Measurements from ENCODE around the gene KATNAL1.

KATNAL1 gene

DNA sequence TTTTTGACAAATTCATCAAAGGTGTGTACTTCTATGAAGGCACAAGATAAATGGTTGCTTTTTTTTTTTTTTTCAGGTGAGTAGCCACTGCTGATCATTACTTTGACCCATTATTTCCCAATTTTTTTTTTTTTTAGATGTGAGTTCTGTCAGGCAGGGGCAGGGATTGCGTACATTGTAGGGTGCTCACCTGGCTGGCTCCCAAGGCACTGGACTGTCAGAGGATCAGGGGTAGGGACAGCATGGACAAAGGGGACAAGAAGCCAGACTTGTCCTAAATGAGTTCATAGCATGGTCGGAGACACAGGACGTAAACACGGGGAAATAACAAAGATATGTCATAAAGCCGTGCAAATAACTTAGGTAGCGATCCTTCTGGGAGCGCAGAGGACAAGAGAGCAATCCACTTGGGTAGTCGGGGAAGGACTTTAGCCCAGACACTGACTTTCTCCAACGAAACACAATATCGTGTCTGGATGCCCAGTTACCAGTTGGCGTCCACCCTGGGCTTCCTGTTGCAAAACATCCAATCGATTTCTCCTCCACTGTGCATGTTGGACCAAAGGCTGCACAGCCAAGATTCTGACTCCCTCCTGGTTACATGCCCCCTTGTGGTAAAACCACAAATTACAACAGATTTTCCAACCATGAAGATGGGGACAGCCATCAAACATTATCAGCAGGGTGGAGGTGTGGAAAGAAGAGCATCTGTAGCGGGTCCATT, 27.5 kb upstream of the KATNAL1 start:
- no peak overlapping the region for H3K4me3 ChIP-seq (ENCODE audit: low read depth, low read length)
- TF ChIP-seq MYC (IDR thresholded peaks at IDR 0.05; ENCODE audit: low read depth, low read length): no peak
- TF ChIP-seq, protein P1, sequence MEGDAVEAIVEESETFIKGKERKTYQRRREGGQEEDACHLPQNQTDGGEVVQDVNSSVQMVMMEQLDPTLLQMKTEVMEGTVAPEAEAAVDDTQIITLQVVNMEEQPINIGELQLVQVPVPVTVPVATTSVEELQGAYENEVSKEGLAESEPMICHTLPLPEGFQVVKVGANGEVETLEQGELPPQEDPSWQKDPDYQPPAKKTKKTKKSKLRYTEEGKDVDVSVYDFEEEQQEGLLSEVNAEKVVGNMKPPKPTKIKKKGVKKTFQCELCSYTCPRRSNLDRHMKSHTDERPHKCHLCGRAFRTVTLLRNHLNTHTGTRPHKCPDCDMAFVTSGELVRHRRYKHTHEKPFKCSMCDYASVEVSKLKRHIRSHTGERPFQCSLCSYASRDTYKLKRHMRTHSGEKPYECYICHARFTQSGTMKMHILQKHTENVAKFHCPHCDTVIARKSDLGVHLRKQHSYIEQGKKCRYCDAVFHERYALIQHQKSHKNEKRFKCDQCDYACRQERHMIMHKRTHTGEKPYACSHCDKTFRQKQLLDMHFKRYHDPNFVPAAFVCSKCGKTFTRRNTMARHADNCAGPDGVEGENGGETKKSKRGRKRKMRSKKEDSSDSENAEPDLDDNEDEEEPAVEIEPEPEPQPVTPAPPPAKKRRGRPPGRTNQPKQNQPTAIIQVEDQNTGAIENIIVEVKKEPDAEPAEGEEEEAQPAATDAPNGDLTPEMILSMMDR (IDR thresholded peaks at IDR 0.05; ENCODE audit: low read depth, low read length): peak; percentile 53
- peak; percentile 73 for DNase-seq (ENCODE audit: low read depth)

DNA sequence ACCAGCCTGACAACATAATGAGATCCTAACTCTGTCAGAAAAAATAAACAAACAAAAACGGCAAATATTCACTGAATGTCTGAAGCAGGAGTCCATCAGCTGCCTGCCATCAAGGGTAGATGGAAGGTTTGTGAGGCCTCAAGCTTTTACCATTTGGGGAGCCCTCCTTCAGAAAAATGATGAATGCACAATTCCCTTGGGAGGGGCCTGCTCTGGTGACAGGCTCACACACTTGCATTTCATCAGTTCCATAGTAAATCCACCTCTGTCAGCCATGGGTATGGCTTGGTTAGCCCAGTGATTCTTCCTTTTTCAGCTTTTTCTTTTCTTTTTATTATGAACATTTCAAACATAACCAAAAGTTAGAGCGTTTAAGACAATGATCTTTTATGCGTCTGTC, 26.3 kb upstream of the KATNAL1 start:
- no peak overlapping the region for H3K4me3 ChIP-seq (ENCODE audit: low read depth, low read length)
- TF ChIP-seq, protein P2, sequence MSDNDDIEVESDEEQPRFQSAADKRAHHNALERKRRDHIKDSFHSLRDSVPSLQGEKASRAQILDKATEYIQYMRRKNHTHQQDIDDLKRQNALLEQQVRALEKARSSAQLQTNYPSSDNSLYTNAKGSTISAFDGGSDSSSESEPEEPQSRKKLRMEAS (IDR thresholded peaks at IDR 0.05; ENCODE audit: low read depth, low read length): no peak
- no peak for TF ChIP-seq POLR2A (IDR thresholded peaks at IDR 0.05; ENCODE audit: extremely low read depth, insufficient read length)
- DNase-seq (ENCODE audit: low read depth): peak; percentile 61

DNA sequence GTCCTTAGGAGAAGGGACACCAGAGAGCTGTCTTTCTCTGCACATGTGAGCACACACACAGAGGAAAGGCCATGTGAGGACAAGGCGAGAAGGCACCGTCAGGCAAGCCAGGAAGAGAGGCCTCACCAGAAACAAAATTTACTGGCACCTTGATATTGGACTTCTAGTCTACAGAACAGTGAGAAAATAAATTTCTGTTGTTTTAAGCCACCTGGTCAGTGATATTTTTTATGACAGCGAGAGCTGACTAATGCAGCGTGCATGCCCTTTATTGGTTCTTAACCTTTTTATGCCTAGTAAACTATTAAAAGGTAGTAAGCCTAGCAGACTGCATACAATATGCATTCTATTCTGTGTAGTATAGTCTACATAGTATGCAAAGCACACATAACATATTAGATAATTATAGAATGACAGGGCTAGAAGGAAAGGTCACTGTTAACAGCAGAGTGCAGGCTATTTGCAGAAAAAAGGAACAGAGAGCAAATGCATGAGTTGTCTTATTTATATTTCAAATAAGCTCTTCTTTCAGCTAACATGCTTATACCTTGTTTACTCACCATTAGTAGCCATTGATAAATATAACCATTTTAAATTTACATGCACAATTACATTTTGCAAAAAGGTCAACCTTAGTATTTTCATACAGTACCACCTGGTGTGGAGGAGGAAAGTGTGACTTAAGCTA, 25.2 kb upstream of the KATNAL1 start:
- TF ChIP-seq, protein P1 (IDR thresholded peaks at IDR 0.05; ENCODE audit: low read depth, low read length): no peak
- no peak for DNase-seq (ENCODE audit: low read depth)
- H3K4me3 ChIP-seq (ENCODE audit: low read depth, low read length): no peak overlapping the region

DNA sequence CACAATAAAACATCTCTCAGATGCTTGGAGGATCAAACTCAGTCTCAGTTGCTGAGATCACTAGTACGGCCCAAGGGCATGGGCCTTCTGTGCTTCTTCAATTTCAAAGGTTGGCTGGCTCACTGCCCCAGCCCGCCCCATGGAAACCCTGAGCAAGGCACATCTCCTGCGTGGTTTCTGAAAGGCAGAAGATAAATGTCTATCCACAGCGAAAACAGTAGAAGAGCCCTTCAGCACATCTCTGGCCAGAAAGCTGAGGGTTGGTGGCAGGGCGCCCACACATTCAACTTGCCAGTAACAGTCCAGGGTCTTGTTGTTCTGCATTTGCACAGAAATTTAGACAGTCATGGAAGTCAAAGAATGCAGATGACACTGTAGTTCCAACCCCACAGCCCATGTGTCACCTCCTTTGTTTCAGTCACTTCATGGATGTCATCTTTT, 24.0 kb upstream of the KATNAL1 start:
- TF ChIP-seq, protein P2 (IDR thresholded peaks at IDR 0.05; ENCODE audit: low read depth, low read length): no peak
- TF ChIP-seq, protein P1 (IDR thresholded peaks at IDR 0.05; ENCODE audit: low read depth, low read length): no peak
- TF ChIP-seq MYC (IDR thresholded peaks at IDR 0.05; ENCODE audit: low read depth, low read length) (no peak), POLR2A (IDR thresholded peaks at IDR 0.05; ENCODE audit: extremely low read depth, insufficient read length) (no peak)
- DNase-seq (ENCODE audit: low read depth): no peak
- H3K4me3 ChIP-seq (ENCODE audit: low read depth, low read length): no peak overlapping the region

DNA sequence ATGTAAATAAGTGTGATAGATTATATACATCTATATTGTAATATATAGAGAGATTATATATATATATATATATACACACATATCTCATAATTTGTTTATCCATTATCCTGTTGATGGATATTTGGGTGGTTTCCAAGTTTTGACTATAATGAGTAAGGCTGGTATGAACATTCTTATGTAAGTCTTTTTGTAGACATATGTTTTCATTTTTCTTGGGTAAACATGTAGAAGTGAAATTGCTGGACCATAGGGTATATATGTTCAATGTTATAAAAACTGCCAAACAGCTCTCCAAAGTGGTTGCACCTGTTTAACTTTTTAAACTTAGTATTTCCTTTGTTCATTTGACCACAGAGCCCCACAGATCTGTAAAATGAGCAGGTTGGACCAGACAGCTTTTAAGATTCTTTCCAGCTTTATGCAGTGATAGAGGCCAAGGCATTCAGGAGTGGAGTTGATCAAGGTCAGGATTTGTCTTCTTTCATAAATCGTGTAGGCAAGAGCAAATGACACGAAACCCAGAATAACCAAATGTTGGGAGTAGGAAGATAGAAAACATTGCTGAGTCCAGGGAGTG, 21.7 kb upstream of the KATNAL1 start:
- TF ChIP-seq, protein P2 (IDR thresholded peaks at IDR 0.05; ENCODE audit: low read depth, low read length): no peak
- TF ChIP-seq, protein P1 (IDR thresholded peaks at IDR 0.05; ENCODE audit: low read depth, low read length): no peak
- no peak for TF ChIP-seq POLR2A (IDR thresholded peaks at IDR 0.05; ENCODE audit: extremely low read depth, insufficient read length)
- no peak for TF ChIP-seq MYC (IDR thresholded peaks at IDR 0.05; ENCODE audit: low read depth, low read length)
- H3K4me3 ChIP-seq (ENCODE audit: low read depth, low read length): no peak overlapping the region
- DNase-seq (ENCODE audit: low read depth): no peak

DNA sequence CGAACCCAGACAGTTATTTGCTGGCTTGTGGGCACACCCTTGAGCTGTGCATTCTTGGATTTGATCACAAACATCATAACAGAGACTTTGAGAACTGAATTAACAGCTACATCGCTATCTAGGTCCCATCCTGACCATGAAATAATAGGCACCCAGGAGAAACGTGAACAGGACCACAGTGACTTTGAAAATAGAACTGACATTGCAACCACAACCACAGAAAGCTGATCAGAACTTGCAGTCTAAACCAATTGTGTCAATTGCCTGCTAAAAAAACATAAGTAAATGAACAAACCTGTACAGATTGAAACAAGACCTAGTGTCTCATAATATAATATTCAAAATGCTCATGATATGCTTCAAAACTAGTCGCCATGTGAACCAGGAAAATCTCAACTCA, 18.3 kb upstream of the KATNAL1 start:
- H3K4me3 ChIP-seq (ENCODE audit: low read depth, low read length): no peak overlapping the region
- TF ChIP-seq, protein P1 (IDR thresholded peaks at IDR 0.05; ENCODE audit: low read depth, low read length): no peak
- no peak for TF ChIP-seq POLR2A (IDR thresholded peaks at IDR 0.05; ENCODE audit: extremely low read depth, insufficient read length)
- TF ChIP-seq MYC (IDR thresholded peaks at IDR 0.05; ENCODE audit: low read depth, low read length): no peak
- TF ChIP-seq, protein P2 (IDR thresholded peaks at IDR 0.05; ENCODE audit: low read depth, low read length): no peak
- DNase-seq (ENCODE audit: low read depth): no peak
